NCI-H460 (cell line): ENCODE measurements around the gene FBL. TPM values are rescaled to one million over a fixed set of nuclear protein-coding genes. Genes with fewer than 3 reads are reported as not detected.
"Not testable (repeated sequence)": the region's sequence is repeated elsewhere in the genome, so short reads cannot be mapped to it uniquely, and the experiment has no call there.

ENCODE experiments used
- DNase-seq: peaks from one replicate; pipeline ENCODE4 v3.0.0-alpha.2; 2016; ENCODE audit warnings: low read depth; ENCODE audit errors: extremely low read depth
- total RNA-seq: library from RNA; depleted of rRNA; stranded (reverse); fragments of >200 nt; shearing (Covaris generic); gene quantifications from 2 replicates; pipeline ENCODE4 v1.2.3, GENCODE V29; 2014

Gene FBL
- total RNA-seq, 1 experiment from 2014 or later, result 138 TPM

- no peak for DNase-seq
These were observed 19.8 kb downstream of the FBL start for GRCh38 chr19:39826311-39826945.

GRCh38 chr19:39825531-39826076 lies 20.6 kb downstream of the FBL start:
- DNase-seq, result no peak

GRCh38 chr19:39825093-39825463 lies 21.1 kb downstream of the FBL start:
- no peak for DNase-seq

- DNase-seq, result no peak
These were observed 21.8 kb downstream of the FBL start for GRCh38 chr19:39824143-39825092.

- DNase-seq, result no peak
These were observed 22.5 kb downstream of the FBL start for GRCh38 chr19:39823686-39824085.

GRCh38 chr19:39820696-39821095 lies 25.5 kb downstream of the FBL start:
- DNase-seq, result no peak

GRCh38 chr19:39819786-39820185 lies 26.4 kb downstream of the FBL start:
- no peak for DNase-seq

GRCh38 chr19:39818626-39819097 lies 27.5 kb downstream of the FBL start:
- no peak for DNase-seq

GRCh38 chr19:39817888-39818561 lies 28.2 kb downstream of the FBL start:
- no peak for DNase-seq

GRCh38 chr19:39816287-39817048 lies 29.7 kb downstream of the FBL start:
- no peak for DNase-seq

GRCh38 chr19:39814595-39814994 lies 31.6 kb downstream of the FBL start:
- DNase-seq, result no peak

GRCh38 chr19:39814111-39814510 lies 32.1 kb downstream of the FBL start:
- DNase-seq, result not testable (repeated sequence)

GRCh38 chr19:39813264-39813993 lies 32.8 kb downstream of the FBL start:
- DNase-seq, result no peak

- no peak for DNase-seq
These were observed 35.1 kb downstream of the FBL start for GRCh38 chr19:39811064-39811463.

- no peak for DNase-seq
These were observed 35.8 kb downstream of the FBL start for GRCh38 chr19:39810424-39810823.

GRCh38 chr19:39809368-39809767 lies 36.8 kb downstream of the FBL start:
- no peak for DNase-seq

- not testable (repeated sequence) for DNase-seq
These were observed 37.5 kb downstream of the FBL start for GRCh38 chr19:39808688-39809087.

- no peak for DNase-seq
These were observed 38.3 kb downstream of the FBL start for GRCh38 chr19:39807846-39808364.

GRCh38 chr19:39805104-39805503 lies 41.1 kb downstream of the FBL start:
- no peak for DNase-seq
